GM12878 (cell line): ENCODE measurements around the gene EEIG2. TPM values are rescaled to one million over a fixed set of nuclear protein-coding genes. Genes with fewer than 3 reads are reported as not detected.

Source experiments
- ATAC-seq: fragments of 200-7000 bp; cut with Tn5 transposase; 3 replicates; pipeline ENCODE4 v1.9.1; 2020; ENCODE audit warnings: mild to moderate bottlenecking, moderate library complexity
- BruUV-seq: library from RNA; stranded (reverse); fragments of 400-500 nt; replicated peaks from 2 replicates; lab custom pipeline; 2021; lab: Mats Ljungman, UMichigan
- CTCF ChIA-PET: fragments of 300-600 bp; sonication (Branson Sonifier 250); formaldehyde crosslinking; extraction: SDS; loops from one replicate; lab custom pipeline; 2021; ENCODE audit warnings: inconsistent platforms; lab: Yijun Ruan, JAX
- POLR2A ChIA-PET: fragments of 350-600 bp; formaldehyde crosslinking; extraction: SDS; loops from one replicate; lab custom pipeline; 2021; ENCODE audit warnings: inconsistent platforms; lab: Charles Lee
- RAD21 ChIA-PET: fragments of 300-600 bp; sonication (Branson Sonifier 250); formaldehyde crosslinking; loops from one replicate; lab custom pipeline; 2023; ENCODE audit warnings: antibody characterized with exemption; ENCODE audit not compliant: unreplicated experiment; lab: Charles Lee
- SMC1A ChIA-PET: fragments of 300-600 bp; sonication (Branson Sonifier 250); formaldehyde crosslinking; loops from one replicate; lab custom pipeline; 2023; ENCODE audit not compliant: unreplicated experiment, uncharacterized antibody; lab: Charles Lee
- DNase-seq: peaks from one replicate; pipeline ENCODE4 v3.0.0-alpha.2; 2011; ENCODE audit warnings: low read depth, low spot score
- FAIRE-seq: peaks from 3 replicates; lab custom pipeline; 2011; peaks lifted over from hg19 to GRCh38; lab: Jason Lieb, UNC
- H2AFZ ChIP-seq: 2 replicates; pipeline ENCODE4 v1.6.0; 2011; ENCODE audit warnings: low read depth, low read length, control low read depth; ENCODE audit not compliant: control insufficient read depth
- H3K27ac ChIP-seq: 2 replicates; pipeline ENCODE4 v1.5.1; 2011; ENCODE audit warnings: control low read depth; ENCODE audit not compliant: control insufficient read depth, insufficient read depth
- H3K27me3 ChIP-seq, 2 experiments: replicated peaks in 1 of 2; 2 replicates each; pipeline versions ENCODE4 v1.6.0 to v1.6.1; 2011; ENCODE audit warnings: low read length in 1 of 2; ENCODE audit not compliant: control insufficient read depth in 2 of 2, insufficient read depth in 2 of 2
- H3K36me3 ChIP-seq, 2 experiments: 2 replicates each; pipeline ENCODE4 v1.5.1; 2011; ENCODE audit warnings: low read length in 1 of 2; ENCODE audit not compliant: control insufficient read depth in 2 of 2, insufficient read depth in 2 of 2
- H3K4me1 ChIP-seq: 2 replicates; pipeline ENCODE4 v1.6.1; 2011; ENCODE audit warnings: mild to moderate bottlenecking, low read length, moderate library complexity, mixed read lengths; ENCODE audit not compliant: control insufficient read depth, insufficient read depth
- H3K4me2 ChIP-seq: 2 replicates; pipeline ENCODE4 v1.6.0; 2011; ENCODE audit warnings: control low read depth; ENCODE audit not compliant: control insufficient read depth, insufficient read depth
- H3K4me3 ChIP-seq: fragments of 200-600 bp; sonication (generic); 2 replicates; pipeline ENCODE4 v1.5.1; 2016
- H3K79me2 ChIP-seq: 2 replicates; pipeline ENCODE4 v1.6.0; 2011; ENCODE audit warnings: low read length; ENCODE audit not compliant: control insufficient read depth, insufficient read depth
- H3K9ac ChIP-seq: 2 replicates; pipeline ENCODE4 v1.8.0; 2011; ENCODE audit warnings: low read length, control low read depth, mixed read lengths; ENCODE audit not compliant: control insufficient read depth, insufficient read depth
- H3K9me3 ChIP-seq: replicated peaks from 3 replicates; pipeline ENCODE4 v1.5.1; 2011; ENCODE audit warnings: mild to moderate bottlenecking, low read length; ENCODE audit not compliant: control insufficient read depth, insufficient read depth
- H4K20me1 ChIP-seq: 2 replicates; pipeline ENCODE4 v1.6.0; 2011; ENCODE audit not compliant: control insufficient read depth, insufficient read depth
- CREB1 ChIP-seq: IDR thresholded peaks from 2 replicates; pipeline ENCODE4 v1.6.1; 2012; ENCODE audit warnings: low read depth, mild to moderate bottlenecking, inconsistent platforms
- CTCF ChIP-seq, 3 experiments: IDR thresholded peaks in 2 of 3; conservative IDR thresholded peaks in 1 of 3; 2 replicates each; pipeline ENCODE4 v1.5.1; 2011; ENCODE audit warnings: low read depth in 3 of 3, low read length in 3 of 3, mild to moderate bottlenecking in 3 of 3, control low read depth in 2 of 3, moderate library complexity in 2 of 3, inconsistent platforms in 1 of 3, mixed read lengths in 1 of 3; ENCODE audit not compliant: control insufficient read depth in 2 of 3, insufficient read depth in 1 of 3; ENCODE audit errors: extremely low read depth in 1 of 3
- IRF4 ChIP-seq: IDR thresholded peaks from 2 replicates; pipeline ENCODE4 v1.6.1; 2011; ENCODE audit warnings: low read depth, low read length
- JUNB ChIP-seq: IDR thresholded peaks from 2 replicates; pipeline ENCODE4 v1.6.1; 2016; ENCODE audit warnings: antibody characterized with exemption, mild to moderate bottlenecking
- KDM1A ChIP-seq: fragments of 200-600 bp; sonication (generic); IDR thresholded peaks from 2 replicates; pipeline ENCODE4 v1.6.1; 2016; ENCODE audit warnings: borderline replicate concordance
- LARP7 ChIP-seq: fragments of 450-650 bp; IDR thresholded peaks from 2 replicates; pipeline ENCODE4 v1.6.1; 2017; ENCODE audit warnings: mild to moderate bottlenecking
- MAX ChIP-seq: IDR thresholded peaks from 2 replicates; pipeline ENCODE4 v1.6.1; 2012; ENCODE audit warnings: low read depth, low read length, improper control_type of control experiment
- MYB ChIP-seq: fragments of 150-350 bp; IDR thresholded peaks from 2 replicates; pipeline ENCODE4 v1.6.1; 2014; ENCODE audit warnings: mild to moderate bottlenecking, low read depth, low read length, borderline replicate concordance
- NFYA ChIP-seq: IDR thresholded peaks from 2 replicates; pipeline ENCODE4 v1.6.1; 2011; ENCODE audit warnings: low read depth, mild to moderate bottlenecking, low read length, improper control_type of control experiment, borderline replicate concordance
- NR2F1 ChIP-seq: fragments of 450-650 bp; conservative IDR thresholded peaks from 2 replicates; pipeline ENCODE4 v1.6.1; 2017; ENCODE audit warnings: mild to moderate bottlenecking
- RCOR1 ChIP-seq: conservative IDR thresholded peaks from 2 replicates; pipeline ENCODE4 v1.6.1; 2012; ENCODE audit warnings: low read depth, low read length, improper control_type of control experiment
- REST ChIP-seq: IDR thresholded peaks from 2 replicates; pipeline ENCODE4 v1.6.1; 2012; ENCODE audit warnings: mild to moderate bottlenecking, low read depth, low read length
- RUNX3 ChIP-seq: IDR thresholded peaks from 2 replicates; pipeline ENCODE4 v1.6.1; 2012; ENCODE audit warnings: low read length, inconsistent platforms
- SMC3 ChIP-seq: IDR thresholded peaks from 2 replicates; pipeline ENCODE4 v1.6.1; 2011; ENCODE audit warnings: low read length, improper control_type of control experiment, borderline replicate concordance
- SUZ12 ChIP-seq: fragments of 200-600 bp; sonication (generic); IDR thresholded peaks from one replicate; pipeline ENCODE4 v1.6.1; 2018; ENCODE audit warnings: antibody characterized with exemption, mild to moderate bottlenecking; ENCODE audit not compliant: unreplicated experiment
- in situ Hi-C: fragments of 300-500 bp; cut with MboI; formaldehyde crosslinking; loops from 9 replicates; pipeline ENCODE4 v1.14.3; 2018; ENCODE audit warnings: mixed read lengths
- intact Hi-C: fragments of 100-400 bp; cut with micrococcal nuclease; formaldehyde crosslinking; loops from one replicate; pipeline ENCODE4 v1.14.2; 2022; ENCODE audit not compliant: unreplicated experiment
- polyA plus RNA-seq, 11 experiments: library from polyadenylated mRNA; depleted of rRNA in 4 of 11; unstranded in 6 of 11; stranded (reverse) in 5 of 11; fragments of >200 nt; fragmentation: Nextera tagmentation in 4 of 11; fragmentation: Illumina TruSeq in 1 of 11; extraction: Ambion mirVana in 4 of 11; extraction: Trizol in 1 of 11; gene quantifications; 1 replicate in 1 of 11; 2 replicates in 10 of 11; pipeline versions ENCODE4 v1.2.1 to v1.2.3, GENCODE V29; 2011 to 2016; ENCODE audit warnings: inconsistent platforms in 2 of 11, missing spikeins in 2 of 11, low read depth in 1 of 11
- total RNA-seq, 4 experiments: library from RNA; depleted of rRNA in 3 of 4; stranded (reverse); fragments of >200 nt in 3 of 4; fragmentation: Illumina TruSeq in 1 of 4; extraction: Trizol in 1 of 4; gene quantifications; 2 replicates each; pipeline versions ENCODE4 v1.2.1 to v1.2.3, GENCODE V29; 2013 to 2021
- TF ChIP-seq, protein P1 (sequence below): IDR thresholded peaks from 2 replicates; pipeline ENCODE4 v1.6.1; 2011; ENCODE audit warnings: borderline replicate concordance, low read depth, mild to moderate bottlenecking, moderate library complexity, mixed read lengths, low read length; ENCODE audit not compliant: insufficient read depth; ENCODE audit errors: extremely low read length

The EEIG2 gene
- total and polyA plus RNA-seq, 10 of the 15 experiments (the other 5 are each of a cell fraction or from before 2014, with no cell fraction given) = 1.4 to 17.2 (median 9.8) TPM

GRCh38 chr1:108554682-108555427, 5.0 kb upstream of the EEIG2 start (continued):
- TF ChIP-seq CTCF (IDR thresholded peaks at IDR 0.05 in 2 of 3, conservative IDR thresholded peaks at IDR 0.05 in 1 of 3; ENCODE audit: control insufficient read depth in 2 of 3, extremely low read depth in 1 of 3, insufficient read depth in 1 of 3, low read depth in 3 of 3, low read length in 3 of 3) (no peak), NFYA (no peak)

- SMC1A ChIA-PET = interaction anchor here (1.0 kb wide), 1 partner anchor 22 kb away, joined by 3 read pairs; no protein-coding TSS in a partner anchor
- Histone ChIP-seq H4K20me1 (no peaks in the 10 kb centered on the region), H3K27me3 (no peaks in the 10 kb centered on the region), H3K79me2 (no peaks in the 10 kb centered on the region; the same call in none of the 2 replicates), H3K9ac (no peak overlapping the region), H3K36me3 (no peaks in the 10 kb centered on the region), H3K4me3 (no peak overlapping the region), H2AFZ (no peak overlapping the region), H3K4me2 (no peak overlapping the region), H3K4me1 (peaks cover 37% of the 10 kb centered on the region), H3K27ac (no peak overlapping the region), H3K9me3 (no peaks in the 10 kb centered on the region)
- CTCF ChIA-PET = interaction anchor here (1.8 kb wide), 1 partner anchor 43 kb away, joined by 5 read pairs; no protein-coding TSS in a partner anchor
- POLR2A ChIA-PET = interaction anchor here (0.6 kb wide), 1 partner anchor 544 kb away, joined by 3 read pairs; no protein-coding TSS in a partner anchor
- FAIRE-seq = no peak
- RAD21 ChIA-PET = interaction anchor here (1.2 kb wide), 1 partner anchor 44 kb away, joined by 3 read pairs; no protein-coding TSS in a partner anchor
- intact Hi-C loops = loop anchor here (5.0 kb wide), 2 partner anchors 106 to 779 kb away; partner anchors contain the start of gene HENMT1
- no TSS peak for BruUV-seq
- ATAC-seq = no peak
- no peak for DNase-seq
- in situ Hi-C loops = no loop called here
- no peak for TF ChIP-seq CREB1
- no peak for TF ChIP-seq SMC3
- no peak for TF ChIP-seq REST
- no peak for TF ChIP-seq IRF4
- no peak for TF ChIP-seq MAX
- no peak for TF ChIP-seq NR2F1
- TF ChIP-seq RUNX3 = no peak
- TF ChIP-seq RCOR1 = no peak
- TF ChIP-seq KDM1A = no peak
- TF ChIP-seq MYB = no peak
- TF ChIP-seq SUZ12 = no peak
- TF ChIP-seq, protein P1, sequence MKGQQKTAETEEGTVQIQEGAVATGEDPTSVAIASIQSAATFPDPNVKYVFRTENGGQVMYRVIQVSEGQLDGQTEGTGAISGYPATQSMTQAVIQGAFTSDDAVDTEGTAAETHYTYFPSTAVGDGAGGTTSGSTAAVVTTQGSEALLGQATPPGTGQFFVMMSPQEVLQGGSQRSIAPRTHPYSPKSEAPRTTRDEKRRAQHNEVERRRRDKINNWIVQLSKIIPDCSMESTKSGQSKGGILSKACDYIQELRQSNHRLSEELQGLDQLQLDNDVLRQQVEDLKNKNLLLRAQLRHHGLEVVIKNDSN = no peak
- TF ChIP-seq JUNB = no peak
- no peak for TF ChIP-seq LARP7
Measured at GRCh38 chr1:108556066-108556465, 3.8 kb upstream of the EEIG2 start.
